GM19468 (cell line): ENCODE data around the gene KCNJ11.

Source experiments
- ATAC-seq: cut with Tn5 transposase; IDR thresholded peaks from one replicate; pipeline ENCODE4 v1.9.1; 2021; ENCODE audit warnings: mild to moderate bottlenecking, moderate library complexity, moderate number of reproducible peaks; ENCODE audit not compliant: unreplicated experiment; ENCODE audit errors: extremely low read depth

Gene KCNJ11

GRCh38 chr11:17410606-17411379 lies 22.3 kb upstream of the KCNJ11 start:
- no peak for ATAC-seq

GRCh38 chr11:17408641-17409040 lies 20.2 kb upstream of the KCNJ11 start:
- ATAC-seq, result no peak

DNA sequence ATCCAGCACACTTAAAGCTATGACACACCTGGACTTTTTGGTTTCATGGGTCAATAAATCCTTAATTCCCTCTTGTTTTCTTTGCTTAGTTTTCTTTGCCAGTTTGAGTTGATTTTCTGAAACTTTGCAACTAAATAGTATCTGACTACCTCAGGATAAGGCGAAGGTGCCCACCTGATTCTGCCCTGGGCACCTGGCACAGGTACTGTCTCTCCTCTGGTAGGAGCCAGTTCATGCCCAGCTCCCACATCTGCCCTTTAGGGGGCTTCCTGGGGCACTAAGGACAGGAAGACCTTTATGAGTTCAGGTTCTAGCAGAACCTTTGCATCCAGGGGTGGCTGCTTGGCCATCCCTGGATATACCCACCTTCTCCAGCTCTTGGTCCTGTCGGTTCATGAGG lies 19.6 kb upstream of the KCNJ11 start:
- ATAC-seq, result no peak

GRCh38 chr11:17407575-17407974 lies 19.1 kb upstream of the KCNJ11 start:
- no peak for ATAC-seq

GRCh38 chr11:17406818-17407149 lies 18.3 kb upstream of the KCNJ11 start:
- no peak for ATAC-seq

- no peak for ATAC-seq
Measured at GRCh38 chr11:17406082-17406817, 17.8 kb upstream of the KCNJ11 start.

DNA sequence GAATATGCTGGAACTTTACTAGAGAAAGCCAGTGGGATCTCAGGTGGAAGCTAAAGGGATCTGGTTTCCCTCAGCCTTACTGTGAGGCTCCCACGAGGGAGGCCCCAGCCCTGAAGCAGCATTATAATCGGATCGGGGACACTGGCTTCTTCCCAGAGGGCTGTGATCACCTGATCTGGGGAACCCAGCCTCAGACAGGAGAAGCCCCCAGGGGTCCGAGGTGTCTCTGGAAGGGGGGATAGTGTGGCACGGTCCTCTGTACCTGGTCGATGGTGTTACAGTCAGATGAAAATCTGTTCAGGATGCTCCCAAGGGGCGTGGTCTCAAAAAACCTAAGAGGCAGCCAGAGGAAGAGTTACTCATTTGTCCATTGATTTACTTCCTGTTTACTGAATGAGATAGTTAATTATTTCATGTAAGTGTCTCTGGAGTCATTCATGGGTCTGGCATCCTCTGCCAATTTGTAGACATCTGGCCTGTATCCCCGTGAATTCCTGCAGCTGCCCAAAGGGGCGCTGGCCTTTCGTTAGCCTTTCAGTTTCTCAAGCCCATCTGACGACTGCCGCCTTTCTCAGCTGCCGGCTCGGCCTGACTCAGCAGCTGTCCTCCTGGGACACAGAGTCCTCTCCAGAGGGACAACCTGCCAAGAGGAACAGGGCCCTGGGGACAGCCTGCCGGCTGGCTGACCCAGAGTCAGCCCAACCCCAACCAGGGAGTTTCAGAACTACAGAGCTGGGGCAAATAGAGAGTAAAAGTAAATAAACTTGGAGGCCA lies 17.0 kb upstream of the KCNJ11 start:
- ATAC-seq, result no peak

GRCh38 chr11:17403980-17404759 lies 15.7 kb upstream of the KCNJ11 start:
- no peak for ATAC-seq

DNA sequence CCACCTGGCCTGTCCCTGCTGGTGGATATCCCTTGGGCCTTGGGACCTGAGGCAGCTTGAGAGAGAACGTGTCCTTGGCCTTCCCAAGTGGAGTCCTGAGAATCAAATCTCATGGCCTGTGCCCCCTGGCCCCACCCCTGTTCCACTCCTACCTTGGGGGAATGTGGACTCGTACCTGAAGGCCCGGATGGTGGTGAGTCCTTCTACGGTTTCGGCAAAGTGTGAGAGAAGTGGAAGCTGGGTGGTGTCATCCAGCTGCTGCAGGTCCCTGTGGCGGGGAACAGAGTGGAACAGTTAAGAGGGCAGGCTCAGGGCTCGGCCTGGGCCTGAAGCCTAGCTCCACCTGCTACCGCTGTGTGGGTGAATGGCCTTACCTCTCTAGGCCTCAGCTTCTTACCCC lies 14.0 kb upstream of the KCNJ11 start:
- ATAC-seq, result no peak

- no peak for ATAC-seq
Measured at GRCh38 chr11:17401841-17402240, 13.4 kb upstream of the KCNJ11 start.

GRCh38 chr11:17401316-17401715 lies 12.9 kb upstream of the KCNJ11 start:
- ATAC-seq, result no peak

DNA sequence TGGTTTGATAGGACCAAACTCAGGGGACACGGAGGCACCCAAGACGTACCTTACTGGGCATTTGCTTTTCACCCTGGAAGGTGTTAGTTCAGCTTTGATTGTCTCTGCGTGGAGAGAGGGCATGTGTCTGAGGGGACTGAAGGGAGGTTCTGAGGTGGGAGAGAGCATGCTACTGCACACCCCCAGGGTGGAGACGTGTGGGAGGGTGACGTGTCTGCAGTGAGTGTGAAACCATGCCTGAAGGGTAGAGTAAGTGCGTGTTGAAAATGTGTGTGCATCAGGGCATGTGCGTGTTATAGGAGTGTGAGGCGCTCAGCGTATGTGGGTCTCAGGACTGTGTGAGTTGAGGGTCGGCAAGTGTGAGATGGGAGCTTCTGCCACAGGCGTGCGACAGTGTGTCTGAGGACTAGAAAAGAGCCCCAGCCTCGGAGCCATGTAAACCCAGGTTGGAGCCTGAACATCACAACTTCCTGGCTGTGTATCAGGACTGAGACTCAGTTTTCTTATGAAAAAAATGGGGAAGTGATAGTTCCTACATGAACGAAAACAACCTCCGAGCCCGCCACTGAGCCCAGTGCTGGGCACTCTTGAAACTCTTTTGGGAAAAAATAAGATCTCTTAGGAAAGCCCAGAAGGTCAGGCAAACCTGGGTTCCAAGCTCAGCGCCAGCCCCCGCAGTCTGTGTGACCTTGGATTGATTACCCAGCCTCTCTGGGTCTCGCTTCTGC lies 11.8 kb upstream of the KCNJ11 start:
- ATAC-seq, result no peak

DNA sequence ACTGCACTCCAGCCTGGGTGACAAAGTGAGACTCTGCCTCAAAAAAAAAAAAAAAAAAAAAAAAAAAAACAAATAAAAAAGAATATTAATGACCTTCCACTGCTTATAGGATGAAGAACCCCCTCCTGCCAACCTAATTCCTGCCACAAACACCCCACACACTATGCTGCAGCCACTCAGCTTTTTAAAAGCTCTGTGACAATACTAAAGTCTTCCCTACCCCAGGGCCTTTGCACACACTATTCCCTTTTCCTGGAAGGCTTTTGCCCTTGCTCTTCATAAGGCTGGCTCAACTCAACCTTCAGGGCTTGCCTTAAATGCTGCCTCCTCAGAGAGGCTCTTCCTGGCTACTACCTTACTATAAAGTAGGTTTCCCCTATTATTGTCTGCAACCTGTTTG lies 10.8 kb upstream of the KCNJ11 start:
- ATAC-seq, result no peak

DNA sequence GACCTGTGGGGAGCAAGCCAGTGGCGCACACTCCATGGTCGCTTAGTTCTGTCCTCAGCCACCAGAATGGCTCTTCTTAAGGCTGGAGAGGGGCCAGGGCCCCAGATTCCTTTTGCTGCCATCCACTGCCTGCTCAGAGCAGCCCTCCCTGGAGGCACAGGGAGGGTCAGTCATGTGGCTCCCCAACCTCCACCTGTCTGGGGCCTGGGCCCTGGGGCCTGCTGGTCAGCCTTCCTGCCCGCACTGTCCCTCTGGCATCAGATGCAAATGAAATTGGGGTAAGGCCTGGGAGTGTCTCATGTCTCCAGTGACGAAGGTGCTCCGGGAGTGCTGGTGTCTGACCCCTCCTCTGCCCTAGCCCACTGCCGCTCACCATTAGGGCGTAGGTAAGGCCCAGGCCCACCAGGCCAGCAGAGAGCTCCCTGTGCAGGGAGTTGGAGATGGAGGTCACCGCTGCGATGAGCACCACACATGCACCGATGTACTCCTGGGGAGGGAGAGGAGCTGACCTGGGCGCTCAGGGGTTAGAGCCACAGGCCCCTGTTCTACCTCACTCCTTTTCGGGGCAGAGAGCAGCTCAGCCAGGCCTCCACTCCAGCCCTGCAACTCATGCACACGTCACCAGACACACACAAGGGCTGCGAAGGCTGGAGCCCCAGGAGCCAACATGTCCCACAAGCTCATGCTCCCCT lies 9.0 kb upstream of the KCNJ11 start:
- ATAC-seq, result no peak

GRCh38 chr11:17396598-17397310 lies 8.3 kb upstream of the KCNJ11 start:
- no peak for ATAC-seq

GRCh38 chr11:17395978-17396377 lies 7.5 kb upstream of the KCNJ11 start:
- no peak for ATAC-seq

DNA sequence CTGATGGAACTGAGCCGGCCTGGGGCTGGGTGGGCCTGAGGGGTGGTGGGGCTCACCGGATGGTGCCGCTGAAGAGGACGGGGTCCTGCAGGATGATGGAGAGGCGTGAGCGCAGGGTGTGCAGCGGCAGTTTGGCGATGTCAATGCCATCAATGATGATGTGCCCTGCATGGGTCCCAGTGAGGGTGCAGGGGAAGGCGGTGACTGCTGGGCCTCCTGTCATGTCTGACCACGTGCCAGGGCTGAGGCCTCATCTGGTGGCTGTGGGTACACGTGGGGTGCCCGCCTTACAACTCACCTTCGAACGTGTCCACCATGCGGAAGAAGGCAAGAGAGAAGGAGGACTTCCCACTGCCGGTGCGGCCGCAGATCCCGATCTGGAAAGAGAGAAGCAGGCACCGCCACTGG lies 7.1 kb upstream of the KCNJ11 start:
- no peak for ATAC-seq

DNA sequence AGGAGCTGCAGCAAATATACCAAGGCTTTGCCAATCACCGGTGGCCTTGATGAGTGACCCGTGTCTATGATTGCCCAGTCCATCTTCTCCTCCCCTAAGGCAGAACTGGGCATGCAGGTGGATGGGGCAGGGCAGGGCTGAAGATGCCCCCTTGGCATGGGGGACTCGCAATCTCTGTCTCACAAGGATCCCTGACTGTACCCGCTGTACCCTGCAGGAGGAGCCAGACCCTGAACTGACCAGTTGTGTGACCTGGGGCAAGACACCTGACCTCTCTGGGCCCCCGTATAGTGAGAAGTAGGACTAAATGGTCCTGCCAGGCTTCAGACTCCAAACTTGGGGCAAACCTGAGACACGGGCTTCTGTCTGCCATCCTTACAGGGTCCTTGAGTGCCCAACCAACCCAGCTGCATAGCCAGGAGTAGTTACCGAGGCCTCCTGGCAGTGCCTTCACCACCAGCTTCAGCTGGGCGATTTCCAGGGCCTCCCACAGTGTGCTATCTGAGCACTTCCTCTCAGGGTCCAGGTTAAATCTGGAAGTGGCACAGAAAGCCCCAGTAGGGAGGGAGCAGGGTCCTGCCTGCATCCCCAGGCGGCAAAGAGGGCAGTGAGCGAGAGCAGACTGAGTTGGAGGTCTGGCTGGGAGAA lies 6.4 kb upstream of the KCNJ11 start:
- ATAC-seq, result no peak
